Activated CD4-positive, alpha-beta T cell treated with anti-CD3 and anti-CD28 coated beads for 24 hours (primary cell): Measurements from ENCODE around the gene TMEM138.

Experiments used
- DNase-seq, 2 donors: peaks; one replicate each; pipeline ENCODE4 v3.0.0-alpha.2; 2020; ENCODE audit warnings: low read depth in 2 of 2

Gene TMEM138

GRCh38 chr11:61361741-61362541, at the start of gene TMEM138, which contains the start of gene CYB561A3:
Gene TMEM138, plus strand, starts transcription at chr11:61362374. Its CDS starts 2,017 bp downstream, at chr11:61364391.
Gene CYB561A3, minus strand, starts transcription at chr11:61361882. Its CDS starts 5,169 bp downstream, at chr11:61356713.
- DNase-seq = peak; percentile 86

GRCh38 chr11:61315260-61315659, 46.9 kb upstream of the TMEM138 start:
- no peak for DNase-seq

- no peak for DNase-seq
Measured at GRCh38 chr11:61325649-61326414, 36.3 kb upstream of the TMEM138 start.

- no peak for DNase-seq
Measured at GRCh38 chr11:61327669-61328071, 34.5 kb upstream of the TMEM138 start.

- no peak for DNase-seq
Measured at GRCh38 chr11:61328351-61328750, 33.8 kb upstream of the TMEM138 start.

GRCh38 chr11:61329871-61330270, 32.3 kb upstream of the TMEM138 start:
- DNase-seq = no peak

- no peak for DNase-seq
Measured at GRCh38 chr11:61331651-61332050, 30.5 kb upstream of the TMEM138 start.

- no peak for DNase-seq
Measured at GRCh38 chr11:61332281-61332796, 29.8 kb upstream of the TMEM138 start.

- peak; percentile 94 to 96 for DNase-seq
Measured at GRCh38 chr11:61332797-61333549, 29.2 kb upstream of the TMEM138 start, which contains the start of the genes DDB1 and TKFC. Gene DDB1, minus strand, starts transcription at chr11:61333105. Its CDS starts 137 bp downstream, at chr11:61332968. Gene TKFC, plus strand, starts transcription at chr11:61333228. Its CDS starts 1,501 bp downstream, at chr11:61334729.

GRCh38 chr11:61333550-61334433, 28.4 kb upstream of the TMEM138 start:
- peak in 1 of 2 donors; percentile 9 for DNase-seq

GRCh38 chr11:61334434-61335354, 27.5 kb upstream of the TMEM138 start:
- no peak for DNase-seq

GRCh38 chr11:61335355-61335710, 26.8 kb upstream of the TMEM138 start:
- no peak for DNase-seq

- peak; percentile 68 to 70 for DNase-seq
Measured at GRCh38 chr11:61336171-61336935, 25.8 kb upstream of the TMEM138 start.

GRCh38 chr11:61337706-61338470, 24.3 kb upstream of the TMEM138 start:
- no peak for DNase-seq

- no peak for DNase-seq
Measured at GRCh38 chr11:61338783-61339489, 23.2 kb upstream of the TMEM138 start.

GRCh38 chr11:61339490-61339878, 22.7 kb upstream of the TMEM138 start:
- DNase-seq = no peak

- DNase-seq = no peak
Measured at GRCh38 chr11:61340979-61341378, 21.2 kb upstream of the TMEM138 start.
